GM12878 (cell line): ENCODE data around the gene TIMP3. TPM values are rescaled to one million over a fixed set of nuclear protein-coding genes. Genes with fewer than 3 reads are reported as not detected.

Source experiments
- ATAC-seq: fragments of 200-7000 bp; cut with Tn5 transposase; 3 replicates; pipeline ENCODE4 v1.9.1; 2020; ENCODE audit warnings: mild to moderate bottlenecking, moderate library complexity
- BruUV-seq: library from RNA; stranded (reverse); fragments of 400-500 nt; replicated peaks from 2 replicates; lab custom pipeline; 2021; lab: Mats Ljungman, UMichigan
- CTCF ChIA-PET: fragments of 300-600 bp; sonication (Branson Sonifier 250); formaldehyde crosslinking; extraction: SDS; loops from one replicate; lab custom pipeline; 2021; ENCODE audit warnings: inconsistent platforms; lab: Yijun Ruan, JAX
- POLR2A ChIA-PET: fragments of 350-600 bp; formaldehyde crosslinking; extraction: SDS; loops from one replicate; lab custom pipeline; 2021; ENCODE audit warnings: inconsistent platforms; lab: Charles Lee
- RAD21 ChIA-PET: fragments of 300-600 bp; sonication (Branson Sonifier 250); formaldehyde crosslinking; loops from one replicate; lab custom pipeline; 2023; ENCODE audit warnings: antibody characterized with exemption; ENCODE audit not compliant: unreplicated experiment; lab: Charles Lee
- SMC1A ChIA-PET: fragments of 300-600 bp; sonication (Branson Sonifier 250); formaldehyde crosslinking; loops from one replicate; lab custom pipeline; 2023; ENCODE audit not compliant: unreplicated experiment, uncharacterized antibody; lab: Charles Lee
- DNase-seq: peaks from one replicate; pipeline ENCODE4 v3.0.0-alpha.2; 2011; ENCODE audit warnings: low read depth, low spot score
- FAIRE-seq: peaks from 3 replicates; lab custom pipeline; 2011; peaks lifted over from hg19 to GRCh38; lab: Jason Lieb, UNC
- H2AFZ ChIP-seq: 2 replicates; pipeline ENCODE4 v1.6.0; 2011; ENCODE audit warnings: low read depth, low read length, control low read depth; ENCODE audit not compliant: control insufficient read depth
- H3K27ac ChIP-seq: 2 replicates; pipeline ENCODE4 v1.5.1; 2011; ENCODE audit warnings: control low read depth; ENCODE audit not compliant: control insufficient read depth, insufficient read depth
- H3K27me3 ChIP-seq, 2 experiments: replicated peaks in 1 of 2; 2 replicates each; pipeline versions ENCODE4 v1.6.0 to v1.6.1; 2011; ENCODE audit warnings: low read length in 1 of 2; ENCODE audit not compliant: control insufficient read depth in 2 of 2, insufficient read depth in 2 of 2
- H3K36me3 ChIP-seq, 2 experiments: 2 replicates each; pipeline ENCODE4 v1.5.1; 2011; ENCODE audit warnings: low read length in 1 of 2; ENCODE audit not compliant: control insufficient read depth in 2 of 2, insufficient read depth in 2 of 2
- H3K4me1 ChIP-seq: 2 replicates; pipeline ENCODE4 v1.6.1; 2011; ENCODE audit warnings: mild to moderate bottlenecking, low read length, moderate library complexity, mixed read lengths; ENCODE audit not compliant: control insufficient read depth, insufficient read depth
- H3K4me2 ChIP-seq: 2 replicates; pipeline ENCODE4 v1.6.0; 2011; ENCODE audit warnings: control low read depth; ENCODE audit not compliant: control insufficient read depth, insufficient read depth
- H3K4me3 ChIP-seq: fragments of 200-600 bp; sonication (generic); 2 replicates; pipeline ENCODE4 v1.5.1; 2016
- H3K79me2 ChIP-seq: 2 replicates; pipeline ENCODE4 v1.6.0; 2011; ENCODE audit warnings: low read length; ENCODE audit not compliant: control insufficient read depth, insufficient read depth
- H3K9ac ChIP-seq: 2 replicates; pipeline ENCODE4 v1.8.0; 2011; ENCODE audit warnings: low read length, control low read depth, mixed read lengths; ENCODE audit not compliant: control insufficient read depth, insufficient read depth
- H3K9me3 ChIP-seq: replicated peaks from 3 replicates; pipeline ENCODE4 v1.5.1; 2011; ENCODE audit warnings: mild to moderate bottlenecking, low read length; ENCODE audit not compliant: control insufficient read depth, insufficient read depth
- H4K20me1 ChIP-seq: 2 replicates; pipeline ENCODE4 v1.6.0; 2011; ENCODE audit not compliant: control insufficient read depth, insufficient read depth
- ATF7 ChIP-seq: fragments of 450-650 bp; IDR thresholded peaks from 2 replicates; pipeline ENCODE4 v1.6.1; 2016; ENCODE audit warnings: low read depth, mild to moderate bottlenecking
- CEBPB ChIP-seq, 2 experiments: fragments of 150-350 bp in 1 of 2; IDR thresholded peaks; 2 replicates each; pipeline ENCODE4 v1.6.1; 2012 to 2014; ENCODE audit warnings: low read depth in 2 of 2, low read length in 2 of 2, borderline replicate concordance in 1 of 2, inconsistent platforms in 1 of 2
- E2F4 ChIP-seq: IDR thresholded peaks from 2 replicates; pipeline ENCODE4 v1.6.1; 2012; ENCODE audit warnings: low read depth, low read length, improper control_type of control experiment
- EGR1 ChIP-seq, 2 experiments: IDR thresholded peaks; 1 replicate in 1 of 2; 2 replicates in 1 of 2; pipeline ENCODE4 v1.6.1; 2011 to 2012; ENCODE audit warnings: low read depth in 2 of 2, low read length in 2 of 2, borderline replicate concordance in 1 of 2, mild to moderate bottlenecking in 1 of 2, moderate library complexity in 1 of 2
- ETV6 ChIP-seq, 2 experiments: fragments of 450-650 bp in 1 of 2; IDR thresholded peaks in 1 of 2; conservative IDR thresholded peaks in 1 of 2; 2 replicates each; pipeline ENCODE4 v1.6.1; 2014; ENCODE audit warnings: antibody characterized with exemption in 1 of 2, borderline replicate concordance in 1 of 2, low read depth in 1 of 2, mild to moderate bottlenecking in 1 of 2, moderate library complexity in 1 of 2
- JUNB ChIP-seq: IDR thresholded peaks from 2 replicates; pipeline ENCODE4 v1.6.1; 2016; ENCODE audit warnings: antibody characterized with exemption, mild to moderate bottlenecking
- JUND ChIP-seq: IDR thresholded peaks from 2 replicates; pipeline ENCODE4 v1.6.1; 2012; ENCODE audit warnings: low read depth, mild to moderate bottlenecking, low read length, improper control_type of control experiment, moderate library complexity
- KAT2A ChIP-seq: conservative IDR thresholded peaks from 2 replicates; pipeline ENCODE4 v1.6.1; 2011; ENCODE audit warnings: low read depth, low read length; ENCODE audit not compliant: control insufficient read depth
- SMAD1 ChIP-seq: fragments of 450-650 bp; IDR thresholded peaks from 2 replicates; pipeline ENCODE4 v1.6.1; 2018; ENCODE audit warnings: mild to moderate bottlenecking, low read depth; ENCODE audit not compliant: partially characterized antibody
- TAF1 ChIP-seq: IDR thresholded peaks from 2 replicates; pipeline ENCODE4 v1.6.1; 2011; ENCODE audit warnings: mild to moderate bottlenecking, low read depth, low read length, borderline replicate concordance
- WGBS: methylation state at CpG from one replicate; pipeline ENCODE4 v1.1.6; 2016; ENCODE audit warnings: low lambda C conversion rate; ENCODE audit not compliant: insufficient replicate concordance, insufficient coverage; ENCODE audit errors: missing lambda C conversion rate; 5-methylcytosine and 5-hydroxymethylcytosine counted together
- in situ Hi-C: fragments of 300-500 bp; cut with MboI; formaldehyde crosslinking; loops from 9 replicates; pipeline ENCODE4 v1.14.3; 2018; ENCODE audit warnings: mixed read lengths
- intact Hi-C: fragments of 100-400 bp; cut with micrococcal nuclease; formaldehyde crosslinking; loops from one replicate; pipeline ENCODE4 v1.14.2; 2022; ENCODE audit not compliant: unreplicated experiment
- polyA plus RNA-seq, 11 experiments: library from polyadenylated mRNA; depleted of rRNA in 4 of 11; unstranded in 6 of 11; stranded (reverse) in 5 of 11; fragments of >200 nt; fragmentation: Nextera tagmentation in 4 of 11; fragmentation: Illumina TruSeq in 1 of 11; extraction: Ambion mirVana in 4 of 11; extraction: Trizol in 1 of 11; gene quantifications; 1 replicate in 1 of 11; 2 replicates in 10 of 11; pipeline versions ENCODE4 v1.2.1 to v1.2.3, GENCODE V29; 2011 to 2016; ENCODE audit warnings: inconsistent platforms in 2 of 11, missing spikeins in 2 of 11, low read depth in 1 of 11
- total RNA-seq, 4 experiments: library from RNA; depleted of rRNA in 3 of 4; stranded (reverse); fragments of >200 nt in 3 of 4; fragmentation: Illumina TruSeq in 1 of 4; extraction: Trizol in 1 of 4; gene quantifications; 2 replicates each; pipeline versions ENCODE4 v1.2.1 to v1.2.3, GENCODE V29; 2013 to 2021

TIMP3 gene
- total and polyA plus RNA-seq, 10 of the 15 experiments (the other 5 are each of a cell fraction or from before 2014, with no cell fraction given), result 0.01 to 0.74 (median 0.27) TPM; not detected in 5

DNA sequence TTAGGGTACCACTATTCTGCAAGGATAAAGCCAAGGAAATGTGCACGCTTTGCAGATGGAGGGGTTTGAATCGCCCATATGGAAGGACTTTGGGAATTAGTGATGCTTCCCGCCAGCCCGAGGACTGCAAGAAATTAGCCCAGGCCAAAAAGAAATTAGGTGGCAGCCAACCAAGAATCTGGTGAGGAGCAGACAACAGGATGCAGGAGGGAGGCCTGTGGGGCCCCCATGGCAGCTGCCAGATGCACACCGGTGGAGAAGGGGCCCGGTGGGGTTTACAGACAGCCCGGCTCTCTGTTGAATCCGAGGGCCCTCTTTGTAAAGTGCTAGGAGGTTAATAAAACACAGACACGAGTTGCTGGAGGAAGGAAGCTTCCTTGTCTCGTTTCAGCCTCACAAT is 73.5 kb downstream of the TIMP3 start (continued):
- no peak for TF ChIP-seq E2F4
- no peak for TF ChIP-seq ATF7
- TF ChIP-seq ETV6 (conservative IDR thresholded peaks at IDR 0.05 in 1 of 2, IDR thresholded peaks at IDR 0.05 in 1 of 2; ENCODE audit: borderline replicate concordance in 1 of 2, low read depth in 1 of 2), result no peak

DNA sequence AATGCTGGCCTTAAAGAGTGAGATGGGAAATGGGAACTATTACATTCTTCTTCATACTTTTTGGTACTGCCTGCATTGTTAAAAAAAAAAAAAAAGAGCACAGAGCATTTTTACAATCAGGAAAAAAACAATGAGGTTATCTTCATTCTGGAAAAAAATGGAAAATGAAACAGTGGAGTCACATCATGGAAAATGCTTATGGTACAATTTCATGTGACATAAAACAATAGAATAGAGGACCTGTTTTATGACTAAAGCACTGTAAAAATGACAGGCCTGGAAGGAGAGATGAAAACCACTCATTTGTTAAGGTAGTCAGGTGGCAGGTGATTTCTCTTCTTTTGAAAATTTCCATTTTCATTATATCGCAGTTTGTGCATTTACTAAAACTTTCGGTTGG is 75.0 kb downstream of the TIMP3 start:
- no peak for TF ChIP-seq EGR1 (IDR thresholded peaks at IDR 0.05; ENCODE audit: borderline replicate concordance in 1 of 2, low read depth in 2 of 2, low read length in 2 of 2)
- TF ChIP-seq JUNB, result no peak
- no peak for TF ChIP-seq JUND
- TF ChIP-seq CEBPB (IDR thresholded peaks at IDR 0.05; ENCODE audit: borderline replicate concordance in 1 of 2, low read depth in 2 of 2, low read length in 2 of 2), result no peak
- TF ChIP-seq SMAD1, result no peak
- TF ChIP-seq KAT2A, result no peak
- TF ChIP-seq TAF1, result no peak
- H3K79me2 ChIP-seq, result no peaks in the 10 kb centered on the region
- CTCF ChIA-PET, result no interaction called here

More for the DNA sequence above, 75.0 kb downstream of the TIMP3 start:
- 63% methylated on average over 2 of the region's 2 CpGs for WGBS
- no peaks in the 10 kb centered on the region for H3K36me3 ChIP-seq
- no peak for ATAC-seq
- no peak overlapping the region for H3K4me2 ChIP-seq
- in situ Hi-C loops, result no loop called here
- ChIA-PET RAD21 (no interaction called here), POLR2A (no interaction called here), SMC1A (no interaction called here)
- intact Hi-C loops, result no loop called here
- BruUV-seq, result no TSS peak
- no peaks in the 10 kb centered on the region for H3K4me1 ChIP-seq
- H2AFZ ChIP-seq, result no peak overlapping the region
- H3K4me3 ChIP-seq, result no peak overlapping the region
- no peaks in the 10 kb centered on the region for H3K9me3 ChIP-seq
- no peak for DNase-seq
- H3K27ac ChIP-seq, result no peak overlapping the region
- no peak for FAIRE-seq
- no peak overlapping the region for H3K9ac ChIP-seq
- no peaks in the 10 kb centered on the region; a peak in 2 of 4 replicates for H3K27me3 ChIP-seq
- H4K20me1 ChIP-seq, result no peaks in the 10 kb centered on the region
